Adrenal gland (tissue), 12 donors: Measurements from ENCODE around the gene TNFRSF19. TPM values are rescaled to one million over a fixed set of nuclear protein-coding genes. Genes with fewer than 3 reads are reported as not detected.

Experiments
- DNase-seq, 7 donors: peaks; one replicate each; pipeline ENCODE4 v3.0.0-alpha.2; 2019 to 2020
- H3K27ac ChIP-seq, 5 donors: fragments of 200-600 bp; sonication (generic) in 4 of 5; 1 replicate in 3 of 5; 2 replicates in 2 of 5; pipeline versions ENCODE4 v1.5.1 to v1.8.0; 2016 to 2020; ENCODE audit warnings: mild to moderate bottlenecking in 1 of 5
- H3K27me3 ChIP-seq: fragments of 200-600 bp; 2 replicates; pipeline ENCODE4 v1.8.0; 2021
- H3K36me3 ChIP-seq, 2 donors: fragments of 200-600 bp; replicated peaks in 1 of 2; 1 replicate in 1 of 2; 2 replicates in 1 of 2; pipeline versions ENCODE4 v1.5.1 to v1.8.0; 2018 to 2022
- H3K4me1 ChIP-seq, 2 donors: fragments of 200-600 bp; replicated peaks in 1 of 2; 1 replicate in 1 of 2; 2 replicates in 1 of 2; pipeline versions ENCODE4 v1.5.1 to v1.8.0; 2018 to 2021
- H3K4me3 ChIP-seq, 4 donors: fragments of 200-600 bp; sonication (generic) in 3 of 4; one replicate each; pipeline ENCODE4 v1.5.1; 2016 to 2018
- H3K9me3 ChIP-seq, 3 donors: fragments of 200-600 bp; sonication (generic) in 1 of 3; replicated peaks in 1 of 3; 1 replicate in 2 of 3; 2 replicates in 1 of 3; pipeline versions ENCODE4 v1.5.1 to v1.8.0; 2016 to 2021
- POLR2A ChIP-seq, 2 donors: fragments of 450-650 bp; IDR thresholded peaks; one replicate each; pipeline ENCODE4 v1.6.1; 2017; ENCODE audit warnings: antibody characterized with exemption in 2 of 2, mild to moderate bottlenecking in 2 of 2, moderate library complexity in 1 of 2
- WGBS, 4 donors: extraction: QIAGEN DNeasy Blood & Tissue Kit in 2 of 4; methylation state at CpG; one replicate each; pipeline versions ENCODE4 v1.1.5 to v1.1.7; 2013 to 2017; 5-methylcytosine and 5-hydroxymethylcytosine counted together
- intact Hi-C, 2 donors: fragments of 100-400 bp; cut with DNase I; formaldehyde crosslinking; loops; one replicate each; pipeline versions ENCODE4 v1.14.1 to v1.15.0; 2022 to 2023
- polyA plus RNA-seq, 3 donors: library from polyadenylated mRNA; stranded (reverse); fragments of 200-250 nt in 2 of 3; fragments of 350-450 nt in 1 of 3; fragmentation: Illumina TruSeq in 1 of 3; extraction: RNeasy Lipid Tissue Mini Kit (QIAGEN cat#74804) in 1 of 3; gene quantifications; one replicate each; pipeline ENCODE4 v1.2.3, GENCODE V29; 2013 to 2014
- total RNA-seq, 9 donors: library from RNA; depleted of rRNA in 4 of 9; stranded (reverse); fragments of >200 nt in 4 of 9; fragments of 120-200 nt in 1 of 9; fragmentation: NEBNext Ultra II Directional in 1 of 9; extraction: Animal tissue kit (Norgen Biotek cat#: 25700) in 1 of 9; gene quantifications; one replicate each; pipeline versions ENCODE4 v1.1.0 to v1.2.4, GENCODE V29; 2013 to 2023
- TF ChIP-seq, protein P1 (sequence below), 6 experiments: fragments of 450-650 bp in 4 of 6; fragments of 200-600 bp in 2 of 6; sonication (generic) in 1 of 6; IDR thresholded peaks; 1 replicate in 5 of 6; 2 replicates in 1 of 6; pipeline versions ENCODE4 v1.5.1 to v1.8.0; 2016 to 2021; ENCODE audit warnings: antibody characterized with exemption in 6 of 6, mild to moderate bottlenecking in 2 of 6, moderate library complexity in 1 of 6
- donor health status: healthy with polysubstance abuse.
- donor health status: Bipolar disorder and iron deficiency.
- donor health status: DM: yes; HTN: yes; CAD: no.
- donor health status: DM: no; HTN: no; CAD: no.
- donor health status: DM: no; HTN: no; CAD: no.
- donor health status: DM: yes; HTN: yes; CAD: no.

Gene TNFRSF19
- total and polyA plus RNA-seq, 12 donors: 0.88 to 6.7 (median 3.3) TPM

DNA sequence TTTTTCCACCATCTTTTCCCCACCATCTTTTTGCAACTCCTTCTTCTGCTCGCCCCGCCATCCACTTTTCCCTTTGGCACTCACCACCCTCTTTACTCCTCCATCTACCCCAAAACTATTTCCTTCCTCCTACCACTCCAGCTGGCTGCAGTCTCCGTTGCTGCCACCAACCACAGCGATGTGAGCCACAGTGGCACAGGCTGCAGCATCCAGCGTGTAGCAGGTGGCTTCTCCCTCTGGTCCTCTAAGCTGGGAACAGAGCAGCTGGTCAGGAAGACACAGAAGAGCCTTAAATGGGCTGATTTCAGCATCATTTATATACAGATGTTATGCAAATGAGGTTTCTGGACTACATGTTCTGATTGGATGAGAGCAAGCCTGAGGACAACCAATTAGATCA is 144.5 kb downstream of the TNFRSF19 start:
- H3K9me3 ChIP-seq: no peaks in the 10 kb centered on the region
- TF ChIP-seq, protein P1, sequence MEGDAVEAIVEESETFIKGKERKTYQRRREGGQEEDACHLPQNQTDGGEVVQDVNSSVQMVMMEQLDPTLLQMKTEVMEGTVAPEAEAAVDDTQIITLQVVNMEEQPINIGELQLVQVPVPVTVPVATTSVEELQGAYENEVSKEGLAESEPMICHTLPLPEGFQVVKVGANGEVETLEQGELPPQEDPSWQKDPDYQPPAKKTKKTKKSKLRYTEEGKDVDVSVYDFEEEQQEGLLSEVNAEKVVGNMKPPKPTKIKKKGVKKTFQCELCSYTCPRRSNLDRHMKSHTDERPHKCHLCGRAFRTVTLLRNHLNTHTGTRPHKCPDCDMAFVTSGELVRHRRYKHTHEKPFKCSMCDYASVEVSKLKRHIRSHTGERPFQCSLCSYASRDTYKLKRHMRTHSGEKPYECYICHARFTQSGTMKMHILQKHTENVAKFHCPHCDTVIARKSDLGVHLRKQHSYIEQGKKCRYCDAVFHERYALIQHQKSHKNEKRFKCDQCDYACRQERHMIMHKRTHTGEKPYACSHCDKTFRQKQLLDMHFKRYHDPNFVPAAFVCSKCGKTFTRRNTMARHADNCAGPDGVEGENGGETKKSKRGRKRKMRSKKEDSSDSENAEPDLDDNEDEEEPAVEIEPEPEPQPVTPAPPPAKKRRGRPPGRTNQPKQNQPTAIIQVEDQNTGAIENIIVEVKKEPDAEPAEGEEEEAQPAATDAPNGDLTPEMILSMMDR (IDR thresholded peaks at IDR 0.05): no peak
- TF ChIP-seq POLR2A (IDR thresholded peaks at IDR 0.05): no peak
- 71 to 83% (median 80%) methylated on average over 5 of the region's 5 CpGs for WGBS, 4 donors
- intact Hi-C loops: no loop called here
- no peak for DNase-seq
- no peak overlapping the region for H3K27ac ChIP-seq
- H3K27me3 ChIP-seq: no peaks in the 10 kb centered on the region
- no peak overlapping the region for H3K4me3 ChIP-seq
- H3K36me3 ChIP-seq: no peaks in the 10 kb centered on the region
- no peaks in the 10 kb centered on the region for H3K4me1 ChIP-seq

DNA sequence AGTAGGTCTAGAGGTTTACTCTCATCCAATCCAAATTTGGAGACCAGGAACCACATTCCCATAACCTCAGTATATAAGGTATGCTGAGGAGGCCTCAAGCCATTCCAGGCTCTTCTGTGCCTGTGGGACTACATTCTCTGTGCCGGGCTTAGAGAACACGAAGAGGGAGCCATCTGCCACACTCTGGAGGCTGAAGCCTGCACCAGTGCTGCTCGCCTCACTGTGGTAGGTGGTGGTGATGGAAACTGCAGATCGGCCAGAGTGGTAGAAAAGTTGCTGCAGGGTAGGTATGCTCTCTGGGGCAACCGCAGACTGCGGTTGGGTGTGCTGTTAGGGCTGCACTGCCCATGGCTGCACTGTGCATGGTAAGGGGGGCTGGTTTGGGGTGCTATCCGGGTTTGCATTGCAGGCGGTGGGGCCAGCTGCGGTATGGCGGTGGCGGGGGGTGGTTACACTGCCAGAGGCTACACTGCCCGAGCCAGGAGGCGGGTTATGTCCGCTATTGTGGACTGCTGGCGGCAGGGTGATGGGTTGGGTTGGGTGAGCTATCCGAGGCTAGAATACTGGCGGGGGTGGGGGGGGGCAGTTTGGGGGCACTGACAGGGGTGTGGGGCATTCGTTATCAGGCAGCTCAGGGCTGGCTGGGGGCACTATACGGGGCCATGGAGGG is 145.0 kb downstream of the TNFRSF19 start:
- intact Hi-C loops: no loop called here
- no peaks in the 10 kb centered on the region for H3K27me3 ChIP-seq
- no peak overlapping the region for H3K4me3 ChIP-seq
- TF ChIP-seq, protein P1 (IDR thresholded peaks at IDR 0.05): no peak
- no peak for TF ChIP-seq POLR2A (IDR thresholded peaks at IDR 0.05)
- H3K9me3 ChIP-seq: no peaks in the 10 kb centered on the region
- no peak overlapping the region for H3K27ac ChIP-seq
- DNase-seq: no peak
- no peaks in the 10 kb centered on the region for H3K36me3 ChIP-seq
- no peaks in the 10 kb centered on the region for H3K4me1 ChIP-seq
- WGBS, 4 donors: 82 to 94% (median 87%) methylated on average over 4 to 19 of the region's 19 CpGs

DNA sequence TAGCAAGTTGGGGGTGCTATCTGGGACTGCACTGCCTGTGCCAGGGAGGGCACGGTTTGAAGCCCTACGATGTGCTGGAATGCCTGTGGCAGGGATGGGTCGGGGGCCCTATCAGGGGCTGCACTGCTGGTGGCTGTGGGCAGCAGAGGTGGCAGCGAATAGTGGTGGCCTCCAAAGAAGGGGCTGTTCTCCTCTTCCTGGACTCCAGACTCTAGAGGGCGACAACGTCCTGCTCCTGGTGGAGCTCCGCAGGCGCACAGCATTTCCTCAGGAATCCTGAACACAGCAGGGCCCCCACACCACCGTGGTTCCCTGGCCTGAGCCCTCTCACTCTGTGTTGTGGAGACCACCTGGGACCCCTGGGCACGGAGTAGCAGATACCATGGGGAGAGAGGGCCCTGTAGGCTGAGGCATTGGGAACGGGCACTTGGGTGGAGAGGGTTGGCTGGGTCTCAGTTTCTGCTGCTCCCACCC is 145.6 kb downstream of the TNFRSF19 start:
- no peak for DNase-seq
- Histone ChIP-seq H3K4me3 (no peak overlapping the region), H3K27me3 (no peaks in the 10 kb centered on the region), H3K4me1 (no peaks in the 10 kb centered on the region), H3K27ac (no peak overlapping the region), H3K36me3 (no peaks in the 10 kb centered on the region), H3K9me3 (no peaks in the 10 kb centered on the region)
- TF ChIP-seq, protein P1 (IDR thresholded peaks at IDR 0.05): peak in 1 of 6 experiments; percentile 16
- no peak for TF ChIP-seq POLR2A (IDR thresholded peaks at IDR 0.05)
- intact Hi-C loops: no loop called here
- 61 to 100% (median 89%) methylated on average over 2 to 11 of the region's 11 CpGs for WGBS, 4 donors

DNA sequence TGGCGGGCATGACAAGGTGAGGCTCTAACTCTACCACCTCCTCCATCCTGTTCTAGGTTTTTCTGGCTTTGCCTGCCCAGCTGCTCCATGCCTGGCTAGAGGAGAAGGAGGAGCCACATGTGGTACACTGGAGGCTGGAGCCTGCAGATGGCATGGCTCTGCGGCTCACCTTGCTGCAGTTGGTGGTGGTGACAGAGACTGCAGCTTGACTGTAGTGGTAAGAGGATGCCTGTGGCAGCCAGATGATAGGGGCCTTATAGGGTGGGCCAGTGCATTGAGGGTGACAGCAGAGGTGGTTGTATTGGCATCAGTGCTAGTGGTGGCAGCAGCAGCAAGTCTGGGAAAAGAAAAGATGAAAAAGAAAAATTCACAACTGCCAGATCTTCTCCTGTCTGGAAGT is 146.2 kb downstream of the TNFRSF19 start:
- H3K27ac ChIP-seq: no peak overlapping the region
- no peaks in the 10 kb centered on the region for H3K27me3 ChIP-seq
- DNase-seq: no peak
- TF ChIP-seq, protein P1 (IDR thresholded peaks at IDR 0.05): no peak
- TF ChIP-seq POLR2A (IDR thresholded peaks at IDR 0.05): no peak
- no peaks in the 10 kb centered on the region for H3K4me1 ChIP-seq
- no peak overlapping the region for H3K4me3 ChIP-seq
- H3K9me3 ChIP-seq: no peaks in the 10 kb centered on the region
- 83 to 100% (median 96%) methylated on average over 2 of the region's 2 CpGs for WGBS, 4 donors
- intact Hi-C loops: no loop called here
- no peaks in the 10 kb centered on the region for H3K36me3 ChIP-seq
